HG03575 (cell line): Measurements from ENCODE around the gene LNX2.
"Not testable (repeated sequence)": the region's sequence is repeated elsewhere in the genome, so short reads cannot be mapped to it uniquely, and the experiment has no call there.

ENCODE experiments used
- ATAC-seq: cut with Tn5 transposase; IDR thresholded peaks from one replicate; pipeline ENCODE4 v1.9.1; 2021; ENCODE audit not compliant: unreplicated experiment, insufficient number of reproducible peaks, low FRiP score; ENCODE audit errors: extremely low read depth

LNX2 gene

GRCh38 chr13:27639186-27639585 lies 18.9 kb upstream of the LNX2 start:
- no peak for ATAC-seq

- ATAC-seq: no peak
Observed at GRCh38 chr13:27638521-27638920, 18.2 kb upstream of the LNX2 start.

DNA sequence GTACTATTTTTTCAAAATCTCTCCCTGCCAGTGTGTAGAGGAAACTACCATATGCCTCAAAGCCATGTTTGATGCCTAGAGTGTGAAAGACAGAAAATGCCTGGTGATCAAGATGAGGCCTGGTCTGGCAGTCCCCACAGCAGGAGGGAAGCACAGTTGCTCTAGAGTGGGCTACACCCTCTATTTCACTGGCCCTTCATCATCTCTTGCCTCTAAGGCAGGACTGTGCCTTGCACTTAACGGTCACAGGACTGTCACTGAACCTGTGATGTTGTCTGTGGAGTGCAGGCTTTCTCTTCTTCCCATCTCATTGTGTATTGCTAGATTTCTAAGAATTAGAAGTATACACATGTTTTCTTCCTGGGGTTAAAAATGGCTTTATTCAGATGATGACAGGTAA lies 17.7 kb upstream of the LNX2 start:
- ATAC-seq: no peak

- no peak for ATAC-seq
Observed at GRCh38 chr13:27637289-27637626, 16.9 kb upstream of the LNX2 start.

DNA sequence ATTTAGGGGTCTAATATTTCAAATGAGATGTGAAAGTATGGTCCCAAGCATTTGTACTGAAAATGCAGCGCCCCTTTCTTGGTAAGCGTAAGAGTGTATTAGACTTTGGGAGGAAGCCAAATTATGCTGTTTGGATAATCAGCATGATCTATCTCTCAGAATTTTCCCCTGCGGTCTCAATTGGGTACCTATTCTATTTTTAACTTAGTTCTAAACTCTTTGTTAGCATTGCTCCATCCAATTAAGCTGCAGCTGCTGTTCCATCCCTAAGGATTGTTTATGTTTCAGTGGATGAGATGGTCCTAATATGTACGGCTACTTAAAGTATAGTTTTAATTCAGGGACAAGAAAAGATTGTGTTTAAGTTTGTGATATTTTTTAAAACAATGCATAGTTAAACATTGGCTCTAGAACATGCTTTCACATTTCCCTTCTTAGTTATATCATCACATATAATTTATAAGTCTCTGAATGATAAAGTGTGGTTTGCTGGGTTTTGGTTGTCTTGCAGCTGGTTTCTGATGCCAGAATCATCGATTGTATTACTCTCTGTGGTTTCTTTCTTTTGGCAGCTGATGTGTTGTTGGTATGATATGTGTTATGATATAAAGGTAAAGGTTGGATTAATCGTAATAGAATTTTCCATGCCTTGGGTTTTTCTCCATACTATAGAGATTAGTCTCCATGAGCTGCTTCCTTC lies 16.4 kb upstream of the LNX2 start:
- no peak for ATAC-seq

GRCh38 chr13:27635266-27635665 lies 14.9 kb upstream of the LNX2 start:
- no peak for ATAC-seq

GRCh38 chr13:27634791-27635190 lies 14.5 kb upstream of the LNX2 start:
- ATAC-seq: no peak

DNA sequence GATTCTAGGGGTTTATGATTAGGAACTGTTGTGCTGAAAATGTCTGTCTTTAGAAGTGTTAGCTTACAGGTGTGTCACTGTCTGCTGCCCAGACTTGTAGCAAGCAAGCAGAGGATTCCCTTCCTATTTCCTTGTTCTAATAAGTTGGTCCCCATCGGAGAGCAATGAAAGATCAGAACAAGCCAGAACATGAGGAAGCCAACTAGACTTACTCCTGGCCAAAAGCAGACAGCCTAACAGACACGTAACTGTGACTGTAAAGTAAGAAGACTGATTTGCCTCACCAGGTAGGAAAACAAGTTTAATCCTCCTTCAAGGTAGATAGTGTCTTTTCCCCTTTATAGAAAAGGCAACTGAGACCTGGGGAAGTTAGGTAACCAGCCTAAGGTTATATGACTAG lies 13.9 kb upstream of the LNX2 start:
- no peak for ATAC-seq

DNA sequence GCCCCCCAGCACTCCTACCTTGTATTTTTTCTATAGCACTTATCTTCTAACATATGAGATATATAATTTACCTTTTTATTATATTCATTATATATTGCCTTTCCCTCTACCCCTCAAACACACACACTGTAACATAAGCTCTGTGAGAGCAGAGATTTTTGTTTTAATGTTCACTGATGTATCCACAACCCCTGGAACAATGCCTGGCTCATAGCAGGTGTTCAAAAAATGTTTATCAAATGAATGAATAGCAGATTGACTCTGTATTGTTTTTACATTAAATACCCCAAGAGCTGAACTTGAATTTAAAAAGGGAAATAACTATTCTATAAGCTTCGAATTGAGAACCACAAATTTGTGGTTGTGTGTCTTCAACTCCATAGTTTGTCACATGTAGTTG lies 12.3 kb upstream of the LNX2 start:
- no peak for ATAC-seq

GRCh38 chr13:27632214-27632613 lies 11.9 kb upstream of the LNX2 start:
- no peak for ATAC-seq

GRCh38 chr13:27631665-27632064 lies 11.3 kb upstream of the LNX2 start:
- no peak for ATAC-seq

DNA sequence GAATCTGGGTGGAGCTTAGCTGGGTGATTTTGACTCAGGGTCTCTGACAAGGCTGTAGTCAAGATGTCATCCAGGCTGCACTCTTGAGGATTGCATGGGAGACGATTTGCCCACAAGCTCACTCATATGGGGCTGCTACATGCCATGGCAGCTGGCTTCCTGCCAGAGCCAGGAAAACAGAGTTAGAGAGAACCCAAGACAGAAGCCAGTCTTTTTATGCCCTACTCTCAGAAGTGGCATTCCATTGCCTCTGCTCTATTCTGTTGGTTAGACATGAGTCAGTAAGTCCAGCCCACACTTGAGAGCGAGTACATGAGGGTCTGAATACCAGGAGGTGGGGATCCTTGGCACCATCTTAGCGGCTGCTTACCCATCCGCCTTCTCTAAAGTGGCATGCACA lies 10.8 kb upstream of the LNX2 start:
- ATAC-seq: no peak

DNA sequence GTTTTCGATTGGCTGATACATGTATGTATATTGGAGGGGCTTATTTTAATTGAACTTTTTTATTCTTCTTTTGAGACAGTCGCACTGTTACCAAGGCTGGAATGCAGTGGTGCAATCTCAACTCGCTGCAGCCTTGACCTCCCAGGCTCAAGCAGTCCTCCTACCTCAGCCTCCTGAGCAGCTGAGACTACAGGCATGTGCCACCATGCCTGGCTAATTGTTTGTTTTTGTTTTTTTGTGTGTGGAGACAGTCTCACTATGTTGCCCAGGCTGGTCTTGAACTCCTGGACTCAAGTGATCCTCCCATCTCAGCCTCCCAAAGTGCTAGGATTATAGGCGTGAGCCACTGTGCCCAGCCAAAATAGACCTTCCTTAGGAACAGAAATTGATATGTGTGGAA lies 8.4 kb upstream of the LNX2 start:
- ATAC-seq: not testable (repeated sequence)

DNA sequence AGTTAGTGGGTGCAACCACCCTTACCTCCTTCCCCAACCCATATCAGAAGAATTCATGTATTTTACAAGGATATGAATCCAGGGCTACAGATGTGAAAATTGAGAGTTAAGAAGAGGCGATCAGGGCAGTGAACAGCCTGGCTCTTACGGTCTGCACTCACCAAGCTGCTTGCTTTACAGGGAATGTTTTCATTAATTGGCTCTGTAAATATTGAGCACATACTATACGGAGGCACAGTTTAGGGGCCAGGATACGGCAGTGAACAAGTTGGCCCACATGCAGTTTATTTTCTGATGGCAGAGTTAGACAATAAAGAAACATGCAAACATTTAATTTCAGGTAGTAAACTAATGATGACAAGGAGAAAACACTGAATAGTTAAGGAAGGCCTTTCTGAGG lies 7.8 kb upstream of the LNX2 start:
- ATAC-seq: no peak

DNA sequence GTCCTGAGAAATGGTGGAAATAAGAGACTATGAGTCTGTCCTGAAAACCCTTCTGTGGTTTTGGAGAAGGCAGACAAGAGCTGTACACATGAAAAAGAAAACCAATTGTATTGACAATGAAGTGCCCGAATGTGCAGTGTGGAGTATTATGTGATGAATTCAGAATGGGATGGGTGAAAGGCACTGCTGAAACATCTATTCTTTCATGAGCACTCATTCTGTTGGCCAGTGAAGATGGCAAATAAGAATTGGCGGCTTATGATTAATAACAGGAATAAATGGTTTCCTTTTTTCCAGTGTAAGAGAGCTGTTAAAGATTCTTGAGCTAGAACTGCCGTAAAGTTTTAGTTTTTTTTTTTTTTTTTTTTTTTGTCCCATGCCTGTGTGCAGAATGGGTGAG lies 7.1 kb upstream of the LNX2 start:
- no peak for ATAC-seq

GRCh38 chr13:27625839-27626238 lies 5.5 kb upstream of the LNX2 start:
- no peak for ATAC-seq

- ATAC-seq: no peak
Observed at GRCh38 chr13:27624071-27624470, 3.7 kb upstream of the LNX2 start.

- no peak for ATAC-seq
Observed at GRCh38 chr13:27622881-27623280, 2.6 kb upstream of the LNX2 start.

DNA sequence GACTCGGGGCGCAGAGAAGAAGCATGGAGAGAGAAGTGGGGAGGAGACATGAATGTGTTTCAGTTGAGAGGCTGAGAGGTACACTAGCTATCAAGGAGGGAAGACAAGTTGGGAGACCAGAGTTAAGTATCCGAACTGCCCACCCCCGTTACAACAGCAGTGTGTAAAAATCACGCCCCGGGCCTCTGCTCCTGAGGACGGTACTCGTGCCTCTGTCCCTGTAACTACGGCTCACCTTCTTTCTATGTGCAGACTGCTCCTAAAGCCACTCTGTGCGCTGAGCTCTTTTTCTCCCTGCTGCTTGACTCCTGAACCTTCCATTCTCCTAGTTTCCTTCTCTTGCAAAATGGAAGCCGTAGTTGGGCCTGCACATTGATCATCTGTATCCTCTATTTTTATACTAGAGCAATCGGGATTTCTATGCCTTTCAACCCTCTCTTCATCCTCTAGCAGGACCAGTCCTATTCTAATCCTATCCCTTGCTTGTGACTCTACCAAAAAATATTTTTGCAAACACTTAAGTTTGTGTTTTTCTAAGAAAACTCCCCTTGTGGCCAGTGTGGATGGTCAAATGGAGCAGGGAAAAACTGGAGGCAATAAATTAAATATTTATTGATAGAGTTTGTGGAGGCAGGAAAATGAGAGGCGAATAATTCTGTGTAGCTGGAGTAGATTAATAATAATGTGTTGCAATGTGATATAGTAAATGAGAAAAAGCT lies 1.9 kb upstream of the LNX2 start:
- no peak for ATAC-seq

- ATAC-seq: no peak
Observed at GRCh38 chr13:27621366-27622101, 1.2 kb upstream of the LNX2 start, which contains the start of gene POLR1D. Gene POLR1D (plus strand): TSS chr13:27621892. CDS start chr13:27621984, 92 bp downstream.
